GM12873 (cell line): ENCODE results near the gene HNRNPU.

Experiments used
- CTCF ChIP-seq: IDR thresholded peaks from 2 replicates; pipeline ENCODE4 v1.5.1; 2012; ENCODE audit warnings: low read depth, mild to moderate bottlenecking, moderate library complexity, low read length, control low read depth; ENCODE audit not compliant: insufficient read depth; ENCODE audit errors: missing control alignments

HNRNPU gene

DNA sequence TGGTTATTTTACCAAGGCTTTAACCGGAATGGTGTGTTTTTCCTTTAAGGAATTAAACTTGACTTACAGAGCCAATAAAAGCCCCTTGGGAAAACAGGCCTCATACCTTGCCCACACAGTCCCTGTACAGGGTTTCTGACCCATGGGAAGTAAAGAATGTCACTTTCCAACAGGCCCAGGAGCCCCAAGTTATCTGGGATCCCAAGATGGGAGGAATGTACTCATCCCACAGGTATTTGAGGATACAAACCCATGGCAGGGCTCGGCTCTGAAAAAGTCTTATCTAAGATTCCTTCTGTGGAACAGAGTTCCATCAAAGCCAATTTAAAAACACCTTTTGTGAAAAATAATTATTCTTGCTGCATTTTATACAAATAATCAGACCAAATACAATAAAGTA is 44.2 kb downstream of the HNRNPU start:
- TF ChIP-seq CTCF: no peak

DNA sequence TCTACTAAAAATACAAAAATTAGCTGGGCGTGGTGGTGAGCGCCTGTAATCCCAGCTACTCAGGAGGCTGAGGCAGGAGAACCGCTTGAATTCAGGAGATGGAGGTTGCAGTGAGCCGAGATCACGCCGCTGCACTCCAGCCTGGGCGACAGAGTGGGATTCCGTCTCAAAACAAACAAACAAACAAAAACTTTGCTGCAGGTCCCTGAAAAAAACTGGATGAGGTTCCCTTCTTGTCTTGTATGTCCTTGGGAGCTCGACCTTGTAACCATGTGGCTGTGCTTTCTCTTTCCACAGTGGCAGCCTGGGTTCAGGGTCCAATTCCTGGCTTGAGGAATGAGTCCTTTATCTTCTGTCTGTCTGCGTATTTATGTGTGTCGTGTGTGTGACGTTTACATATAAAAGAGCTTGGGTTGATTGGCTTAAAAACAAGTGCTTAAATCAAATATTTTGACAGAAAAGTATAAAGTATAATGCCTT is 46.9 kb downstream of the HNRNPU start:
- TF ChIP-seq CTCF: no peak

DNA sequence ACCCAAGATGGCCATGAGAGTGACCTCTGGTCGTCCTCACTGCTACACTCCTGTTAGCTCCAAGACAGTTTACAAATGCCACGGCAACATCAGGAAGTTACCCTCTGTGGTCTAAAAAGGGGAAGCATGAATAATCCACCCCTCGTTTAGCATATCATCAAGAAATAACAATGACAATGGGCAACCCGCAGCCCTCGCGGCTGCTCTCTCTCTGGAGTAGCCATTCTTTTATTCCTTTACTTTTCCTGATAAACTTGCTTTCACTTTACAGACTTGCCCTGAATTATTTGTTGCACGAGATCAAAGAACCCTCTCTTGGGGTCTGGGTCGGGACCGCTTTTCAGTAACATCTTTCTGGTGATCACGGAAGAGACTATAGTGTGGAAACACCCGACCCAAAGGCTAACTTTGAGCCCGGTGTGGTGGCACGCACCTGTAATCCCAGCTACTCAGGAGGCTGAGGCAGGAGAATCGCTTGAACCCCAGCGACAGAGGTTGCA is 48.7 kb downstream of the HNRNPU start:
- no peak for TF ChIP-seq CTCF

GRCh38 chr1:244813327-244813726 is 51.0 kb downstream of the HNRNPU start:
- no peak for TF ChIP-seq CTCF

DNA sequence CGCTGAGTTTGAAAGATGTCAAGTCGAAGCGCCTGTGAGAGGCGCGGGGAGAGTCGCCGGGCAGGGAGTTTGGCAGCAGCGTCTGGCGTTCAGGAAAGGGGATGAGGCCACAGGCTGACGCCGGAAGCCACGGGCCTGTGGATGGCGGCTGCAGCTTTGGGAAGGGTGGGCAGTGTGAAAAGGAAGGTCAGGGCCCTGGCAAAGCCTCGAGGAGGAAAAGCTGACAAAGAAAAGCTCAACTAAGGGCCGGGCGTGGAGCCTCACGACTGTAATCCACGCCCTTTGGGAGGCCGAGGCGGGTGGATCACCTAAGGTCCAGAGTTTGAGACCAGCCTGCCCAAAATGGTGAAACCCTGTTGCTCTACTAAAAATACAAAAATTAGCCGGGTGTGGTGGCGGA is 54.1 kb downstream of the HNRNPU start:
- TF ChIP-seq CTCF: no peak

DNA sequence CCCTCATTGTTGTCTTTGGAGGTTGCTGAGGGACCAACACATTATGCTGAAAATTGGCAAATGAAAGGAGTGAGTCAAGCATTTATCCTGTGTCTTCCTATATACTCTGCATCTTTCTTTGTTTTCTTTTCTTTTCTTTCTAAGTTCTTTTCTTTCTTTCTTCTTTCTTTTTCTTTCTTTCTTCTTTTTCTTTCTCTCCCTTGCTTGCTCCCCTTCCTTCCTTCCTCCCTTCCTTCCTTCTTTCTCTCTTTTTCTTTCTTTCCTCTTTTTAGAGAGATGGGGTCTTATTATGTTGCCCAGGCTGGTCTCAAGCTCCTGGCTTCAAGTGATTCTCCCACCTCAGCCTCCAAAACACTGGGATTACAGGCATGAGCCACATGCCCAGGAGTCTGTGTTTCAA is 57.2 kb downstream of the HNRNPU start:
- TF ChIP-seq CTCF: no peak

GRCh38 chr1:244804841-244805240 is 59.5 kb downstream of the HNRNPU start:
- TF ChIP-seq CTCF: no peak

DNA sequence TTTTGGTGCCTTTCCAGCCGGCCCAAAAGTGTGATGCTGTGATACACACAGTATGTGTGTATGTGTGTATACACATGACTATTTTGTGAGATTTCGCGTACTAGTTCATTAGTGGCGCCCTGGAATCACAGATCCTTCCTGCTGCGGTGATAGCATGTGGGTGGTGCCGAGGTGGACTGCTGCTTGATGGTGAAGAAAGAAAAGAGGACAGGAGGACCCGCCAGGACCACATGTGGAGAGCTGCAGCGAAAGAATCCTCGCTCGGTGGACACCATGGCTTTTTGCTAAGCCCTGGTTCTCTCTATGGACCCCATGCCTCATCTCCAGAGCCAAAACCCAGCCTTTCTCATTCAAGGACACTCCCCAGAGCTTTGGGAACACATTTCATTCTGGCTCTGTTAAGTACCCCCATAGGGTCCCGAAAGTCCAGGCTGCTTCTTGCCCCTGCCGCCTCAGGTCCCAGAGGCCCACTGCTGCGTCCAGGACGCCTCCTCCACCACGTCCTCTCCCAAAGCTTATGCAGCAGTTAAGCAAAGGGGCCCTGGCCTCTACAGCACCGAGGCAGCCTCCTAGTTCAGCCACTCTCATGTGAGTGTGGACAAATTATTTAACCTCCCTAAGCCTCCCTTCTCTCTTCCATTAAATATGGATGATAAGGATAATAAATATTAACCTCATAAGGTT is 61.6 kb downstream of the HNRNPU start:
- TF ChIP-seq CTCF: no peak
